A549 (cell line): ENCODE measurements around the gene TEP1. TPM values are rescaled to one million over a fixed set of nuclear protein-coding genes. Genes with fewer than 3 reads are reported as not detected.
A peak's percentile ranks its signal among the peaks of the same experiment; 100 is the strongest.

Experiments
- ATAC-seq, 2 experiments: fragments of 200-7000 bp in 1 of 2; fragments of >200 bp in 1 of 2; cut with Nextera tagmentation in 1 of 2; cut with Tn5 transposase in 1 of 2; 3 replicates each; pipeline versions ENCODE4 v1.8.0 to v1.9.1; 2018 to 2020; ENCODE audit warnings: mild to moderate bottlenecking in 1 of 2, moderate library complexity in 1 of 2
- CTCF ChIA-PET: fragments of 300-600 bp; sonication (Branson Sonifier 250); formaldehyde crosslinking; extraction: SDS; loops from one replicate; lab custom pipeline; 2021; ENCODE audit warnings: antibody characterized with exemption, inconsistent platforms; lab: Yijun Ruan, JAX
- POLR2A ChIA-PET: fragments of 350-600 bp; formaldehyde crosslinking; extraction: SDS; loops from one replicate; lab custom pipeline; 2021; ENCODE audit warnings: antibody characterized with exemption, inconsistent platforms; lab: Yijun Ruan, JAX
- DNase-seq, 2 experiments: peaks; one replicate each; pipeline versions ENCODE4 v3.0.0 to v3.0.0-alpha.2; 2011 to 2016; ENCODE audit warnings: low read depth in 1 of 2, low spot score in 1 of 2
- FAIRE-seq: peaks from 2 replicates; lab custom pipeline; 2011; peaks lifted over from hg19 to GRCh38; lab: Jason Lieb, UNC
- H3K27ac ChIP-seq, 2 experiments: fragments of >200 bp; sonication (Bioruptor Twin); formaldehyde crosslinking; 3 replicates each; pipeline ENCODE4 v1.5.1; 2016 to 2017
- H3K4me1 ChIP-seq: fragments of >200 bp; sonication (Bioruptor Twin); formaldehyde crosslinking; 3 replicates; pipeline ENCODE4 v1.6.1; 2016
- H3K4me2 ChIP-seq: fragments of >200 bp; sonication (Bioruptor Twin); formaldehyde crosslinking; 3 replicates; pipeline ENCODE4 v1.6.1; 2016
- H3K4me3 ChIP-seq: fragments of >200 bp; sonication (Bioruptor Twin); formaldehyde crosslinking; 3 replicates; pipeline ENCODE4 v1.5.1; 2016
- H3K9me3 ChIP-seq: fragments of >200 bp; sonication (Bioruptor Twin); formaldehyde crosslinking; 3 replicates; pipeline ENCODE4 v1.6.1; 2016
- BHLHE40 ChIP-seq: IDR thresholded peaks from 2 replicates; pipeline ENCODE4 v1.6.1; 2012; ENCODE audit warnings: low read depth, low read length, inconsistent platforms
- CBX8 ChIP-seq: fragments of 200-600 bp; sonication (generic); IDR thresholded peaks from 2 replicates; pipeline ENCODE4 v1.6.1; 2016
- CEBPB ChIP-seq, 2 experiments: fragments of >200 bp in 1 of 2; sonication (Bioruptor Twin) in 1 of 2; formaldehyde crosslinking in 1 of 2; IDR thresholded peaks; 2 replicates each; pipeline ENCODE4 v1.6.1; 2012 to 2016
- CHD2 ChIP-seq: fragments of 150-350 bp; IDR thresholded peaks from 2 replicates; pipeline ENCODE4 v1.6.1; 2014; ENCODE audit warnings: low read length; ENCODE audit not compliant: partially characterized antibody
- CHD4 ChIP-seq: fragments of 200-600 bp; sonication (generic); IDR thresholded peaks from 2 replicates; pipeline ENCODE4 v1.6.1; 2016; ENCODE audit warnings: antibody characterized with exemption, mild to moderate bottlenecking, borderline replicate concordance
- CTCF ChIP-seq: fragments of >200 bp; sonication (Bioruptor Twin); formaldehyde crosslinking; IDR thresholded peaks from 3 replicates; pipeline ENCODE4 v1.5.1; 2016
- EHF ChIP-seq: fragments of 250-450 bp; sonication (Bioruptor Pico); IDR thresholded peaks from 2 replicates; pipeline ENCODE4 v1.5.0; 2020; ENCODE audit warnings: mild to moderate bottlenecking
- EHMT2 ChIP-seq: fragments of 200-600 bp; sonication (generic); IDR thresholded peaks from 2 replicates; pipeline ENCODE4 v1.6.1; 2016; ENCODE audit warnings: antibody characterized with exemption, low read depth, mild to moderate bottlenecking, moderate library complexity
- ELK1 ChIP-seq: fragments of 150-350 bp; IDR thresholded peaks from 2 replicates; pipeline ENCODE4 v1.6.1; 2014; ENCODE audit warnings: low read depth, mild to moderate bottlenecking, low read length
- EP300 ChIP-seq, 2 experiments: fragments of >200 bp; sonication (Bioruptor Twin); formaldehyde crosslinking; IDR thresholded peaks; 2 replicates in 1 of 2; 3 replicates in 1 of 2; pipeline ENCODE4 v1.6.1; 2016 to 2017
- FOSB ChIP-seq: fragments of 250-450 bp; sonication (Bioruptor Pico); IDR thresholded peaks from 2 replicates; pipeline ENCODE4 v1.5.0; 2020; ENCODE audit warnings: mild to moderate bottlenecking, moderate library complexity
- HES2 ChIP-seq: fragments of >200 bp; sonication (Bioruptor Twin); formaldehyde crosslinking; IDR thresholded peaks from 2 replicates; pipeline ENCODE4 v1.6.1; 2016
- HEYL ChIP-seq: fragments of 250-450 bp; sonication (Bioruptor Pico); IDR thresholded peaks from 2 replicates; pipeline ENCODE4 v1.8.0; 2021; ENCODE audit warnings: mild to moderate bottlenecking, moderate library complexity
- HOXA7 ChIP-seq: fragments of 250-450 bp; sonication (Bioruptor Pico); IDR thresholded peaks from 2 replicates; pipeline ENCODE4 v1.5.0; 2020; ENCODE audit warnings: mild to moderate bottlenecking, moderate library complexity
- HOXB13 ChIP-seq: fragments of 250-450 bp; sonication (Bioruptor Pico); IDR thresholded peaks from 2 replicates; pipeline ENCODE4 v1.5.0; 2020; ENCODE audit warnings: low read depth, mild to moderate bottlenecking, moderate library complexity
- JUN ChIP-seq, 2 experiments: fragments of >200 bp; sonication (Bioruptor Twin); formaldehyde crosslinking; IDR thresholded peaks; 2 replicates in 1 of 2; 3 replicates in 1 of 2; pipeline ENCODE4 v1.6.1; 2016 to 2017
- JUNB ChIP-seq: fragments of >200 bp; sonication (Bioruptor Twin); formaldehyde crosslinking; IDR thresholded peaks from 2 replicates; pipeline ENCODE4 v1.6.1; 2016
- KDM1A ChIP-seq: fragments of 200-600 bp; sonication (generic); IDR thresholded peaks from 2 replicates; pipeline ENCODE4 v1.6.1; 2016; ENCODE audit warnings: low read depth, mild to moderate bottlenecking
- MAFK ChIP-seq: fragments of 450-650 bp; IDR thresholded peaks from 2 replicates; pipeline ENCODE4 v1.6.1; 2014; ENCODE audit not compliant: partially characterized antibody
- MAX ChIP-seq: IDR thresholded peaks from 2 replicates; pipeline ENCODE4 v1.6.1; 2012
- MYC ChIP-seq: IDR thresholded peaks from 2 replicates; pipeline ENCODE4 v1.6.1; 2012; ENCODE audit warnings: mild to moderate bottlenecking, inconsistent platforms, low read length, improper control_type of control experiment, borderline replicate concordance
- NR3C1 ChIP-seq: fragments of >200 bp; sonication (Bioruptor Twin); formaldehyde crosslinking; IDR thresholded peaks from 3 replicates; pipeline ENCODE4 v1.6.1; 2017
- PHF8 ChIP-seq: fragments of 200-600 bp; sonication (generic); IDR thresholded peaks from 2 replicates; pipeline ENCODE4 v1.6.1; 2016; ENCODE audit warnings: low read depth, mild to moderate bottlenecking, antibody characterized with exemption, moderate library complexity, borderline replicate concordance
- POLR2A ChIP-seq: IDR thresholded peaks from 2 replicates; pipeline ENCODE4 v1.6.1; 2012; ENCODE audit warnings: mild to moderate bottlenecking, low read length
- RAD21 ChIP-seq, 2 experiments: fragments of >200 bp in 1 of 2; sonication (Bioruptor Twin) in 1 of 2; formaldehyde crosslinking in 1 of 2; IDR thresholded peaks in 1 of 2; conservative IDR thresholded peaks in 1 of 2; 2 replicates in 1 of 2; 3 replicates in 1 of 2; pipeline ENCODE4 v1.6.1; 2012 to 2018; ENCODE audit warnings: inconsistent platforms in 1 of 2
- RARB ChIP-seq: fragments of 250-450 bp; sonication (Bioruptor Pico); IDR thresholded peaks from 2 replicates; pipeline ENCODE4 v1.8.0; 2021; ENCODE audit warnings: mild to moderate bottlenecking, moderate library complexity
- RCOR1 ChIP-seq: fragments of 150-350 bp; IDR thresholded peaks from 2 replicates; pipeline ENCODE4 v1.6.1; 2014; ENCODE audit warnings: antibody characterized with exemption, low read length, low read depth
- RFX5 ChIP-seq: fragments of 450-650 bp; IDR thresholded peaks from 2 replicates; pipeline ENCODE4 v1.7.1; 2014; ENCODE audit warnings: antibody characterized with exemption, mild to moderate bottlenecking, moderate library complexity
- SMC3 ChIP-seq: fragments of >200 bp; sonication (Bioruptor Twin); formaldehyde crosslinking; IDR thresholded peaks from 3 replicates; pipeline ENCODE4 v1.6.1; 2018; ENCODE audit warnings: inconsistent platforms
- SREBF2 ChIP-seq: fragments of 450-650 bp; IDR thresholded peaks from 2 replicates; pipeline ENCODE4 v1.6.1; 2014; ENCODE audit warnings: mild to moderate bottlenecking, moderate library complexity
- ZC3H11A ChIP-seq: fragments of 450-650 bp; IDR thresholded peaks from 2 replicates; pipeline ENCODE4 v1.6.1; 2014; ENCODE audit warnings: antibody characterized with exemption, mild to moderate bottlenecking
- ZNF302 ChIP-seq: fragments of 250-450 bp; sonication (Bioruptor Pico); IDR thresholded peaks from 2 replicates; pipeline ENCODE4 v1.9.0; 2021; ENCODE audit warnings: inconsistent platforms, mild to moderate bottlenecking, moderate library complexity
- ZSCAN20 ChIP-seq: fragments of 250-450 bp; sonication (Bioruptor Pico); IDR thresholded peaks from 2 replicates; pipeline ENCODE4 v1.8.0; 2022; ENCODE audit warnings: mild to moderate bottlenecking, moderate library complexity
- WGBS: methylation state at CpG from one replicate; pipeline ENCODE4 v1.1.6; 2017; ENCODE audit errors: missing lambda C conversion rate; 5-methylcytosine and 5-hydroxymethylcytosine counted together
- polyA minus RNA-seq: library from RNA; depleted of rRNA, polyadenylated mRNA; stranded (reverse); fragments of >200 nt; gene quantifications from 2 replicates; pipeline ENCODE4 v1.2.3, GENCODE V29; 2011; rRNA and poly(A)+ RNA removed
- polyA plus RNA-seq, 4 experiments: library from polyadenylated mRNA; depleted of rRNA in 3 of 4; stranded (reverse); fragments of >200 nt; fragmentation: RNase III in 1 of 4; extraction: RNeasy Plus Mini Kit Qiagen cat#74134 plus additional on column Dnase treatment in 1 of 4; gene quantifications; 2 replicates in 3 of 4; 3 replicates in 1 of 4; pipeline ENCODE4 v1.2.3, GENCODE V29; 2011 to 2017
- TF ChIP-seq, protein P1 (sequence below): fragments of >200 bp; sonication (Bioruptor Twin); formaldehyde crosslinking; IDR thresholded peaks from 3 replicates; pipeline ENCODE4 v1.6.1; 2016

The TEP1 gene
- polyA plus RNA-seq (2011; rRNA removed) (17.5 and 22.2 TPM in 2 replicates), polyA plus RNA-seq (2017; fragmentation: RNase III; extraction: RNeasy Plus Mini Kit Qiagen cat#74134 plus additional on column Dnase treatment) (6.8 to 8.0 TPM (median 7.4 TPM) in 3 replicates), polyA minus RNA-seq (20.5 and 36.4 TPM in 2 replicates)
- 4.4 and 4.9 TPM in 2 replicates for polyA plus RNA-seq (2012; cell fraction: cytosol; rRNA removed)
- 24.0 and 24.8 TPM in 2 replicates for polyA plus RNA-seq (2012; cell fraction: nucleus; rRNA removed)

GRCh38 chr14:20412876-20413743 lies at the start of gene TEP1:
TSS of gene TEP1 (minus strand) at chr14:20413501. CDS start at chr14:20408439, 5,062 bp downstream.
- Histone ChIP-seq H3K4me1 (peaks cover 15% of the 10 kb centered on the region), H3K9me3 (no peaks in the 10 kb centered on the region), H3K27ac (peak within 1 kb of the TSS; percentile 95 to 96), H3K4me3 (peak within 1 kb of the TSS; percentile 61), H3K4me2 (peak within 1 kb of the TSS; percentile 77)
- ChIA-PET CTCF (interaction anchor here (0.6 to 3.1 kb wide), 10 partner anchors 8 to 299 kb away, joined by 3 to 31 read pairs (median 4); partner anchors contain the start of gene APEX1), POLR2A (interaction anchor here (0.6 to 3.0 kb wide), 13 partner anchors 9 to 269 kb away, joined by 3 to 20 read pairs (median 5); partner anchors contain the start of genes APEX1, OSGEP, PARP2 and PIP4P1)
- peak; percentile 82 to 88 for DNase-seq
- WGBS, result under 1% methylated on average over 29 of the region's 43 CpGs
- peak; percentile 97 to 98 for ATAC-seq
- no peak for FAIRE-seq
- TF ChIP-seq MAFK (no peak), EHF (CRISPR knock-in tag) (no peak), HOXB13 (no peak), HEYL (CRISPR knock-in tag) (no peak), CBX8 (no peak), PHF8 (peak; percentile 94), ZNF302 (CRISPR knock-in tag) (no peak), EHMT2 (no peak), EP300 (IDR thresholded peaks at IDR 0.05) (no peak), ZSCAN20 (no peak), ELK1 (no peak), NR3C1 (no peak), SMC3 (no peak), HOXA7 (CRISPR knock-in tag) (no peak), ZC3H11A (no peak), FOSB (CRISPR knock-in tag) (no peak), BHLHE40 (no peak), RAD21 (conservative IDR thresholded peaks at IDR 0.05 in 1 of 2, IDR thresholded peaks at IDR 0.05 in 1 of 2) (0 out of 5 replicates have a peak, but pooled peaks of 1 of the 2 experiments have one; percentile 21), KDM1A (no peak), HES2 (no peak), CTCF (no peak), JUN (IDR thresholded peaks at IDR 0.05) (peak; percentile 92 to 96; a peak in 4 of 5 replicates), SREBF2 (no peak), MAX (peak; percentile 63), CHD4 (no peak), JUNB (no peak), MYC (no peak), RFX5 (no peak), RCOR1 (no peak), POLR2A (peak; percentile 76), RARB (CRISPR knock-in tag) (no peak), CEBPB (IDR thresholded peaks at IDR 0.05) (no peak), CHD2 (no peak)
- TF ChIP-seq, protein P1, sequence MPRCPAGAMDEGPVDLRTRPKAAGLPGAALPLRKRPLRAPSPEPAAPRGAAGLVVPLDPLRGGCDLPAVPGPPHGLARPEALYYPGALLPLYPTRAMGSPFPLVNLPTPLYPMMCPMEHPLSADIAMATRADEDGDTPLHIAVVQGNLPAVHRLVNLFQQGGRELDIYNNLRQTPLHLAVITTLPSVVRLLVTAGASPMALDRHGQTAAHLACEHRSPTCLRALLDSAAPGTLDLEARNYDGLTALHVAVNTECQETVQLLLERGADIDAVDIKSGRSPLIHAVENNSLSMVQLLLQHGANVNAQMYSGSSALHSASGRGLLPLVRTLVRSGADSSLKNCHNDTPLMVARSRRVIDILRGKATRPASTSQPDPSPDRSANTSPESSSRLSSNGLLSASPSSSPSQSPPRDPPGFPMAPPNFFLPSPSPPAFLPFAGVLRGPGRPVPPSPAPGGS, result peak; percentile 94; the same call in 2 of the 3 replicates
